Activated naive CD8-positive, alpha-beta T cell treated with anti-CD3 and anti-CD28 coated beads, Interleukin-2, amount 50 U/mL, for 24 hours (primary cell): ENCODE results near the gene ITPR1.
A peak's percentile ranks its signal among the peaks of the same experiment; 100 is the strongest.

ENCODE experiments used
- ATAC-seq: fragments of 150-1000 bp; cut with Tn5 transposase; one replicate; pipeline ENCODE4 v1.10.0; 2021
- DNase-seq: peaks from one replicate; pipeline ENCODE4 v3.0.0; 2021
- H3K27ac Mint-ChIP-seq: one replicate; pipeline ENCODE4 v1.8.0; 2021; ENCODE audit warnings: mild to moderate bottlenecking, mixed read lengths
- H3K27me3 Mint-ChIP-seq: one replicate; pipeline ENCODE4 v1.8.0; 2021; ENCODE audit warnings: mixed read lengths
- H3K36me3 Mint-ChIP-seq: one replicate; pipeline ENCODE4 v1.8.0; 2021; ENCODE audit warnings: low read depth, mixed read lengths
- H3K4me1 Mint-ChIP-seq: one replicate; pipeline ENCODE4 v1.8.0; 2021; ENCODE audit warnings: mixed read lengths
- H3K4me3 Mint-ChIP-seq: one replicate; pipeline ENCODE4 v1.8.0; 2021; ENCODE audit warnings: mild to moderate bottlenecking, moderate library complexity, mixed read lengths
- H3K9me3 Mint-ChIP-seq: one replicate; pipeline ENCODE4 v1.8.0; 2021; ENCODE audit warnings: mixed read lengths

ITPR1 gene

GRCh38 chr3:4647411-4647810 is 154.3 kb downstream of the ITPR1 start:
- ATAC-seq: no peak
- Mint-ChIP-seq H3K27ac (no peak overlapping the region), H3K4me1 (peaks cover 3% of the 10 kb centered on the region), H3K9me3 (no peaks in the 10 kb centered on the region), H3K4me3 (no peak overlapping the region), H3K27me3 (no peaks in the 10 kb centered on the region), H3K36me3 (peaks cover 72% of the 10 kb centered on the region)
- no peak for DNase-seq

- H3K36me3 Mint-ChIP-seq: peaks cover 40% of the 10 kb centered on the region
- no peak for DNase-seq
- peaks cover 3% of the 10 kb centered on the region for H3K4me1 Mint-ChIP-seq
- H3K9me3 Mint-ChIP-seq: no peaks in the 10 kb centered on the region
- no peak for ATAC-seq
- no peak overlapping the region for H3K4me3 Mint-ChIP-seq
- H3K27me3 Mint-ChIP-seq: no peaks in the 10 kb centered on the region
- no peak overlapping the region for H3K27ac Mint-ChIP-seq
These were observed 162.2 kb downstream of the ITPR1 start for GRCh38 chr3:4655145-4656045.

- Mint-ChIP-seq H3K36me3 (peaks cover 40% of the 10 kb centered on the region), H3K4me3 (no peak overlapping the region), H3K9me3 (no peaks in the 10 kb centered on the region), H3K27me3 (no peaks in the 10 kb centered on the region), H3K27ac (no peak overlapping the region), H3K4me1 (no peaks in the 10 kb centered on the region)
- DNase-seq (no peak), ATAC-seq (no peak)
These were observed 162.9 kb downstream of the ITPR1 start for GRCh38 chr3:4656059-4656458.

GRCh38 chr3:4656626-4657328 is 163.6 kb downstream of the ITPR1 start:
- no peaks in the 10 kb centered on the region for H3K9me3 Mint-ChIP-seq
- DNase-seq (no peak), ATAC-seq (no peak)
- H3K4me1 Mint-ChIP-seq: no peaks in the 10 kb centered on the region
- H3K27ac Mint-ChIP-seq: no peak overlapping the region
- H3K36me3 Mint-ChIP-seq: peaks cover 40% of the 10 kb centered on the region
- H3K4me3 Mint-ChIP-seq: no peak overlapping the region
- no peaks in the 10 kb centered on the region for H3K27me3 Mint-ChIP-seq

GRCh38 chr3:4660936-4661335 is 167.8 kb downstream of the ITPR1 start:
- no peak overlapping the region for H3K4me3 Mint-ChIP-seq
- H3K36me3 Mint-ChIP-seq: peaks cover 45% of the 10 kb centered on the region
- no peak for ATAC-seq
- no peaks in the 10 kb centered on the region for H3K27me3 Mint-ChIP-seq
- DNase-seq: no peak
- no peak overlapping the region for H3K27ac Mint-ChIP-seq
- no peaks in the 10 kb centered on the region for H3K4me1 Mint-ChIP-seq
- no peaks in the 10 kb centered on the region for H3K9me3 Mint-ChIP-seq

GRCh38 chr3:4664412-4664811 is 171.3 kb downstream of the ITPR1 start:
- Mint-ChIP-seq H3K27me3 (no peaks in the 10 kb centered on the region), H3K4me1 (no peaks in the 10 kb centered on the region), H3K4me3 (no peak overlapping the region), H3K27ac (no peak overlapping the region), H3K36me3 (peaks cover 52% of the 10 kb centered on the region), H3K9me3 (no peaks in the 10 kb centered on the region)
- no peak for DNase-seq
- ATAC-seq: no peak

GRCh38 chr3:4665197-4665596 is 172.0 kb downstream of the ITPR1 start:
- no peak overlapping the region for H3K4me3 Mint-ChIP-seq
- DNase-seq (no peak), ATAC-seq (no peak)
- H3K36me3 Mint-ChIP-seq: peaks cover 58% of the 10 kb centered on the region
- no peaks in the 10 kb centered on the region for H3K4me1 Mint-ChIP-seq
- H3K27ac Mint-ChIP-seq: no peak overlapping the region
- no peaks in the 10 kb centered on the region for H3K9me3 Mint-ChIP-seq
- no peaks in the 10 kb centered on the region for H3K27me3 Mint-ChIP-seq

GRCh38 chr3:4666071-4666470 is 172.9 kb downstream of the ITPR1 start:
- DNase-seq (no peak), ATAC-seq (no peak)
- no peaks in the 10 kb centered on the region for H3K27me3 Mint-ChIP-seq
- no peaks in the 10 kb centered on the region for H3K9me3 Mint-ChIP-seq
- H3K4me3 Mint-ChIP-seq: no peak overlapping the region
- peaks cover 56% of the 10 kb centered on the region for H3K36me3 Mint-ChIP-seq
- H3K27ac Mint-ChIP-seq: no peak overlapping the region
- no peaks in the 10 kb centered on the region for H3K4me1 Mint-ChIP-seq

GRCh38 chr3:4670352-4670751 is 177.2 kb downstream of the ITPR1 start:
- DNase-seq (no peak), ATAC-seq (no peak)
- Mint-ChIP-seq H3K27ac (no peak overlapping the region), H3K27me3 (no peaks in the 10 kb centered on the region), H3K9me3 (no peaks in the 10 kb centered on the region), H3K4me3 (no peak overlapping the region), H3K4me1 (no peaks in the 10 kb centered on the region), H3K36me3 (peaks cover 59% of the 10 kb centered on the region)

- Mint-ChIP-seq H3K27ac (no peak overlapping the region), H3K4me3 (no peak overlapping the region), H3K4me1 (peaks cover 6% of the 10 kb centered on the region), H3K36me3 (peaks cover 65% of the 10 kb centered on the region), H3K27me3 (no peaks in the 10 kb centered on the region), H3K9me3 (no peaks in the 10 kb centered on the region)
- ATAC-seq: no peak
- no peak for DNase-seq
These were observed 179.7 kb downstream of the ITPR1 start for GRCh38 chr3:4672725-4673275.

GRCh38 chr3:4674216-4674615 is 181.1 kb downstream of the ITPR1 start:
- ATAC-seq (no peak), DNase-seq (no peak)
- Mint-ChIP-seq H3K4me3 (no peak overlapping the region), H3K9me3 (no peaks in the 10 kb centered on the region), H3K4me1 (peaks cover 15% of the 10 kb centered on the region), H3K36me3 (peaks cover 65% of the 10 kb centered on the region), H3K27me3 (no peaks in the 10 kb centered on the region), H3K27ac (no peak overlapping the region)

- ATAC-seq (no peak), DNase-seq (no peak)
- H3K36me3 Mint-ChIP-seq: peaks cover 65% of the 10 kb centered on the region
- H3K9me3 Mint-ChIP-seq: no peaks in the 10 kb centered on the region
- H3K27ac Mint-ChIP-seq: no peak overlapping the region
- no peaks in the 10 kb centered on the region for H3K27me3 Mint-ChIP-seq
- H3K4me3 Mint-ChIP-seq: no peak overlapping the region
- peaks cover 15% of the 10 kb centered on the region for H3K4me1 Mint-ChIP-seq
These were observed 182.6 kb downstream of the ITPR1 start for GRCh38 chr3:4675704-4676103.

- Mint-ChIP-seq H3K36me3 (peaks cover 67% of the 10 kb centered on the region), H3K27me3 (no peaks in the 10 kb centered on the region), H3K4me1 (peaks cover 15% of the 10 kb centered on the region), H3K4me3 (no peak overlapping the region), H3K9me3 (no peaks in the 10 kb centered on the region), H3K27ac (peak overlapping the region; percentile 63)
- ATAC-seq: peak; percentile 68
- DNase-seq: no peak
These were observed 185.2 kb downstream of the ITPR1 start for GRCh38 chr3:4678320-4678719.

- Mint-ChIP-seq H3K9me3 (no peaks in the 10 kb centered on the region), H3K36me3 (peaks cover 60% of the 10 kb centered on the region), H3K4me3 (no peak overlapping the region), H3K27me3 (no peaks in the 10 kb centered on the region), H3K27ac (no peak overlapping the region), H3K4me1 (peaks cover 15% of the 10 kb centered on the region)
- ATAC-seq: no peak
- no peak for DNase-seq
These were observed 187.1 kb downstream of the ITPR1 start for GRCh38 chr3:4680227-4680691.

- ATAC-seq (no peak), DNase-seq (no peak)
- H3K27me3 Mint-ChIP-seq: no peaks in the 10 kb centered on the region
- no peak overlapping the region for H3K4me3 Mint-ChIP-seq
- peaks cover 63% of the 10 kb centered on the region for H3K36me3 Mint-ChIP-seq
- no peak overlapping the region for H3K27ac Mint-ChIP-seq
- peaks cover 15% of the 10 kb centered on the region for H3K4me1 Mint-ChIP-seq
- H3K9me3 Mint-ChIP-seq: no peaks in the 10 kb centered on the region
These were observed 187.7 kb downstream of the ITPR1 start for GRCh38 chr3:4680871-4681300.
